Heart left ventricle (tissue), 13 donors: ENCODE data around the gene ZNF613.

Experiments used
- POLR2A ChIP-seq, 2 donors: fragments of 450-650 bp; IDR thresholded peaks; one replicate each; pipeline ENCODE4 v1.6.1; 2017; ENCODE audit warnings: antibody characterized with exemption in 2 of 2, mild to moderate bottlenecking in 2 of 2, moderate library complexity in 2 of 2
- TF ChIP-seq, protein P1 (sequence below), 12 donors: fragments of 200-600 bp; sonication (generic) in 4 of 12; IDR thresholded peaks; one replicate each; pipeline versions ENCODE4 v1.5.0 to v1.8.0; 2018 to 2022; ENCODE audit warnings: antibody characterized with exemption in 12 of 12, mild to moderate bottlenecking in 5 of 12
- donor health status: ischemic (EF 13 %, LVEDD 7.1; RV severe dilation, severe dysfunction).
- donor health status: DM: no; HTN: yes; CAD: no.
- donor health status: DM: no; HTN: no; CAD: no.
- donor health status: ischemic (EF 25% LVEDD 6.9; RV normal size, moderate dysfunction).
- donor health status: ischemic (EF 25% LVEDD 5.7; RV mildly dilated, moderate dysfunction).
- donor health status: ischemic (EF 35%, LVEDD 5.7; RV mildly dilated, moderate dysfunction).
- donor health status: nonischemic (EF 11% LVEDD 7.7; RV severe dilation, severe dysfunction).
- donor health status: DM: yes; HTN: yes; CAD: no.
- donor health status: PGD.
- donor health status: ischemic (EF 29% LVEDD 5.4; RV normal size, mild dysfunction).
- donor health status: nonischemic (EF 23%, LVEDD 6.1; RV moderate dilation, normal function).

DNA sequence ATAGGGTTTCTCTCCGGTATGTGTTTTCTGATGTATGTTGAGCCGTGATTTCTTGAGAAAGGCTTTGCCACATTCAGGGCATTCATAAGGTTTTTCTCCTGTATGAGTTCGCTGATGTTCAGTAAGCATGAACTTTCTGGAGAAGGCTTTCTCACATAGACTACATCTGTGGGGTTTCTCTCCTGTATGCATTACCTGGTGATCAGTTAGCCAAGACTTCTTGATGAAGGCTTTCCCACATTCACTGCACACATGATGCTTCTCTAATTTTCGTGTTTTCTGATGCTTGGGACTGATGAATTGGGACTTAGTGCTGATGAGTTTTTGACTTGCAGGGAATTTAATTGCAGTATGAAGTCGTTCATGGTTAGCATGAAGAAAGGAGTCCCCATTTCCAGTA lies 38.3 kb downstream of the ZNF613 start:
- TF ChIP-seq, protein P1, sequence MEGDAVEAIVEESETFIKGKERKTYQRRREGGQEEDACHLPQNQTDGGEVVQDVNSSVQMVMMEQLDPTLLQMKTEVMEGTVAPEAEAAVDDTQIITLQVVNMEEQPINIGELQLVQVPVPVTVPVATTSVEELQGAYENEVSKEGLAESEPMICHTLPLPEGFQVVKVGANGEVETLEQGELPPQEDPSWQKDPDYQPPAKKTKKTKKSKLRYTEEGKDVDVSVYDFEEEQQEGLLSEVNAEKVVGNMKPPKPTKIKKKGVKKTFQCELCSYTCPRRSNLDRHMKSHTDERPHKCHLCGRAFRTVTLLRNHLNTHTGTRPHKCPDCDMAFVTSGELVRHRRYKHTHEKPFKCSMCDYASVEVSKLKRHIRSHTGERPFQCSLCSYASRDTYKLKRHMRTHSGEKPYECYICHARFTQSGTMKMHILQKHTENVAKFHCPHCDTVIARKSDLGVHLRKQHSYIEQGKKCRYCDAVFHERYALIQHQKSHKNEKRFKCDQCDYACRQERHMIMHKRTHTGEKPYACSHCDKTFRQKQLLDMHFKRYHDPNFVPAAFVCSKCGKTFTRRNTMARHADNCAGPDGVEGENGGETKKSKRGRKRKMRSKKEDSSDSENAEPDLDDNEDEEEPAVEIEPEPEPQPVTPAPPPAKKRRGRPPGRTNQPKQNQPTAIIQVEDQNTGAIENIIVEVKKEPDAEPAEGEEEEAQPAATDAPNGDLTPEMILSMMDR (IDR thresholded peaks at IDR 0.05), result no peak
- TF ChIP-seq POLR2A (IDR thresholded peaks at IDR 0.05), result no peak
